Tibial artery (tissue), 4 donors: ENCODE data around the gene PRICKLE3.

Experiments used
- DNase-seq, 2 donors: peaks; one replicate each; pipeline ENCODE4 v3.0.0-alpha.2; 2019
- H3K27ac ChIP-seq, 2 donors: fragments of 200-600 bp; sonication (generic) in 1 of 2; 1 replicate in 1 of 2; 2 replicates in 1 of 2; pipeline ENCODE4 v1.5.1; 2018 to 2019; ENCODE audit warnings: mild to moderate bottlenecking in 1 of 2
- H3K27me3 ChIP-seq, 2 donors: fragments of 200-600 bp; sonication (generic) in 1 of 2; one replicate each; pipeline versions ENCODE4 v1.5.1 to v1.6.0; 2016 to 2019
- H3K36me3 ChIP-seq, 3 donors: fragments of 200-600 bp; sonication (generic) in 2 of 3; one replicate each; pipeline ENCODE4 v1.5.1; 2016 to 2019; ENCODE audit warnings: mild to moderate bottlenecking in 2 of 3
- H3K4me1 ChIP-seq, 4 donors: fragments of 200-600 bp; sonication (generic) in 2 of 4; 1 replicate in 3 of 4; 2 replicates in 1 of 4; pipeline ENCODE4 v1.5.1; 2016 to 2019
- H3K4me3 ChIP-seq, 2 donors: fragments of 200-600 bp; sonication (generic) in 1 of 2; 1 replicate in 1 of 2; 2 replicates in 1 of 2; pipeline ENCODE4 v1.5.1; 2018 to 2019; ENCODE audit warnings: mild to moderate bottlenecking in 2 of 2
- H3K9me3 ChIP-seq, 3 donors: fragments of 200-600 bp; sonication (generic) in 1 of 3; one replicate each; pipeline ENCODE4 v1.5.1; 2016 to 2019
- CTCF ChIP-seq, 2 experiments: fragments of 200-600 bp in 1 of 2; fragments of 450-650 bp in 1 of 2; IDR thresholded peaks; one replicate each; pipeline ENCODE4 v1.5.1; 2017 to 2019; ENCODE audit warnings: antibody characterized with exemption in 2 of 2, mild to moderate bottlenecking in 1 of 2, moderate library complexity in 1 of 2
- intact Hi-C: fragments of 100-400 bp; cut with DNase I; formaldehyde crosslinking; loops from one replicate; pipeline ENCODE4 v1.15.0; 2023; ENCODE audit warnings: low total_unique reads

The PRICKLE3 gene

DNA sequence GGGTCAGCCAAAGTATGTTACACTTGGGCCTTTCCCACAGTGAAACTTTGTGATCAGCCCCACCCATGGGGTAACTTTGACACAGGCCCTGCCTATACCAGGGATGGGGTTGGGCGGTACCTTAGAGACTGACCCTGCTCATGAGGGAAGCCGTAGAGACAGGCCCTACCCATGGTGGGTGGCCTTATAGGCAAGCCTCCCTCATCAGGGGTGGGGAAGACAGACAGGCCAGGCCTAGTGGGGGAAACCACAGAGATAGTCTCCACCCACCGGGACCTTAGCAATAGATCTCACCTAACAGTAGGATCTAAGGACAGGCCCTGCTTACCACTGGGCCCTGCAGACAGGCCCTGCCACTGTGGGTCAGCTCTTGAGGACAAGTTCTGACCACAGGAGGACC is 7.6 kb downstream of the PRICKLE3 start:
- Histone ChIP-seq H3K4me1 (peaks cover 0 to 9% (median 3%) of the 10 kb centered on the region in 4 donors), H3K27ac (no peak overlapping the region), H3K27me3 (no peaks in the 10 kb centered on the region), H3K4me3 (no peak overlapping the region), H3K36me3 (peaks cover 0 to 58% (median 26%) of the 10 kb centered on the region in 3 donors), H3K9me3 (no peaks in the 10 kb centered on the region)
- intact Hi-C loops = no loop called here
- TF ChIP-seq CTCF (IDR thresholded peaks at IDR 0.05) = no peak
- DNase-seq = no peak

- no peak for TF ChIP-seq CTCF (IDR thresholded peaks at IDR 0.05)
- Histone ChIP-seq H3K27me3 (no peaks in the 10 kb centered on the region), H3K9me3 (no peaks in the 10 kb centered on the region), H3K4me1 (peaks cover 0 to 14% (median 6%) of the 10 kb centered on the region in 4 donors), H3K27ac (no peak overlapping the region), H3K36me3 (peaks cover 0 to 56% (median 22%) of the 10 kb centered on the region in 3 donors), H3K4me3 (no peak overlapping the region)
- DNase-seq = no peak
- intact Hi-C loops = no loop called here
These were observed 8.2 kb downstream of the PRICKLE3 start for GRCh38 chrX:49177873-49178480.

- no peak for DNase-seq
These were observed 8.8 kb downstream of the PRICKLE3 start for GRCh38 chrX:49177338-49177833.

GRCh38 chrX:49176421-49177326 is 9.5 kb downstream of the PRICKLE3 start:
- no peaks in the 10 kb centered on the region for H3K27me3 ChIP-seq
- peaks cover 0 to 56% (median 22%) of the 10 kb centered on the region in 3 donors for H3K36me3 ChIP-seq
- H3K4me1 ChIP-seq = peaks cover 0 to 16% (median 7%) of the 10 kb centered on the region in 4 donors
- no peak overlapping the region for H3K4me3 ChIP-seq
- no peaks in the 10 kb centered on the region for H3K9me3 ChIP-seq
- intact Hi-C loops = no loop called here
- no peak for TF ChIP-seq CTCF (IDR thresholded peaks at IDR 0.05)
- H3K27ac ChIP-seq = peak overlapping the region in 1 of 2 donors; percentile 40
- DNase-seq = no peak

More at GRCh38 chrX:49177338-49177833, 8.8 kb downstream of the PRICKLE3 start:
- no peaks in the 10 kb centered on the region for H3K27me3 ChIP-seq
- H3K4me1 ChIP-seq = peaks cover 0 to 16% (median 7%) of the 10 kb centered on the region in 4 donors
- intact Hi-C loops = no loop called here
- TF ChIP-seq CTCF (IDR thresholded peaks at IDR 0.05) = no peak
- no peak overlapping the region for H3K4me3 ChIP-seq
- no peaks in the 10 kb centered on the region for H3K9me3 ChIP-seq
- peaks cover 0 to 56% (median 22%) of the 10 kb centered on the region in 3 donors for H3K36me3 ChIP-seq
- H3K27ac ChIP-seq = peak overlapping the region in 1 of 2 donors; percentile 40

GRCh38 chrX:49175435-49176274 is 10.5 kb downstream of the PRICKLE3 start:
- intact Hi-C loops = no loop called here
- peaks cover 0 to 53% (median 22%) of the 10 kb centered on the region in 3 donors for H3K36me3 ChIP-seq
- peaks cover 0 to 16% (median 9%) of the 10 kb centered on the region in 4 donors for H3K4me1 ChIP-seq
- no peak overlapping the region for H3K4me3 ChIP-seq
- TF ChIP-seq CTCF (IDR thresholded peaks at IDR 0.05) = no peak
- no peaks in the 10 kb centered on the region for H3K9me3 ChIP-seq
- no peak overlapping the region for H3K27ac ChIP-seq
- no peaks in the 10 kb centered on the region for H3K27me3 ChIP-seq
- no peak for DNase-seq
